HepG2 (cell line): ENCODE results near the gene EFNA2. TPM values are rescaled to one million over a fixed set of nuclear protein-coding genes. Genes with fewer than 3 reads are reported as not detected.

Experiments used
- AHR ChIP-seq: IDR thresholded peaks from 2 replicates; pipeline ENCODE4 v1.6.1; 2018; ENCODE audit warnings: missing genetic modification reagents, missing compliant biosample characterization
- ERF ChIP-seq: IDR thresholded peaks from 2 replicates; pipeline ENCODE4 v1.6.1; 2018; ENCODE audit warnings: missing biosample characterization, missing genetic modification reagents
- HNF4G ChIP-seq, 2 experiments: sonication (generic) in 1 of 2; formaldehyde crosslinking in 1 of 2; IDR thresholded peaks; 2 replicates each; pipeline versions ENCODE4 v1.4.0 to v1.6.1; 2011 to 2020; ENCODE audit warnings: borderline replicate concordance in 2 of 2, low read depth in 2 of 2, mild to moderate bottlenecking in 2 of 2, low read length in 1 of 2, missing genetic modification reagents in 1 of 2, moderate library complexity in 1 of 2
- POGZ ChIP-seq: sonication (generic); formaldehyde crosslinking; IDR thresholded peaks from 2 replicates; pipeline ENCODE4 v1.4.0; 2020; ENCODE audit warnings: mild to moderate bottlenecking, missing genetic modification reagents
- PTBP1 ChIP-seq: fragments of 200-400 bp; formaldehyde crosslinking; IDR thresholded peaks from 2 replicates; pipeline ENCODE4 v1.6.1; 2018; ENCODE audit warnings: low read length, low read depth; ENCODE audit not compliant: poor library complexity, severe bottlenecking
- RFX5 ChIP-seq: IDR thresholded peaks from 2 replicates; pipeline ENCODE4 v1.6.1; 2011; ENCODE audit warnings: low read depth, low read length, improper control_type of control experiment
- RXRA ChIP-seq: sonication (generic); formaldehyde crosslinking; IDR thresholded peaks from 2 replicates; pipeline ENCODE4 v1.5.1; 2020; ENCODE audit warnings: missing genetic modification reagents
- ZMYM3 ChIP-seq: sonication (generic); formaldehyde crosslinking; IDR thresholded peaks from 2 replicates; pipeline ENCODE4 v1.5.1; 2020; ENCODE audit warnings: mild to moderate bottlenecking, missing genetic modification reagents
- ZNF292 ChIP-seq: sonication (generic); formaldehyde crosslinking; IDR thresholded peaks from 2 replicates; pipeline ENCODE4 v1.8.1; 2022; ENCODE audit warnings: mild to moderate bottlenecking, low read depth, missing genetic modification reagents, borderline replicate concordance
- ZNF572 ChIP-seq: sonication (generic); formaldehyde crosslinking; IDR thresholded peaks from 2 replicates; pipeline ENCODE4 v1.5.1; 2020; ENCODE audit warnings: mild to moderate bottlenecking, missing genetic modification reagents
- ZNF672 ChIP-seq: sonication (generic); formaldehyde crosslinking; IDR thresholded peaks from 2 replicates; pipeline ENCODE4 v1.8.1; 2022; ENCODE audit warnings: missing genetic modification reagents
- ZNF7 ChIP-seq: IDR thresholded peaks from 2 replicates; pipeline ENCODE4 v1.6.1; 2016; ENCODE audit warnings: missing biosample characterization, missing genetic modification reagents
- ZSCAN22 ChIP-seq: sonication (generic); formaldehyde crosslinking; IDR thresholded peaks from 2 replicates; pipeline ENCODE4 v1.4.0; 2020; ENCODE audit warnings: mild to moderate bottlenecking, missing genetic modification reagents
- polyA plus RNA-seq, 8 experiments: library from polyadenylated mRNA; depleted of rRNA in 3 of 8; stranded (reverse) in 7 of 8; unstranded in 1 of 8; fragments of >200 nt; fragmentation: Illumina TruSeq in 4 of 8; extraction: Trizol in 4 of 8; gene quantifications; 2 replicates each; pipeline versions ENCODE4 v1.2.1 to v1.2.3, GENCODE V29; 2011 to 2016; ENCODE audit warnings: low read depth in 4 of 8, missing spikeins in 1 of 8, mixed read lengths in 1 of 8; ENCODE audit not compliant: insufficient read depth in 1 of 8
- total RNA-seq, 5 experiments: library from RNA; depleted of rRNA; stranded (reverse); fragments of >200 nt; fragmentation: Illumina TruSeq; extraction: Trizol; gene quantifications; 2 replicates each; pipeline ENCODE4 v1.2.3, GENCODE V29; 2016; ENCODE audit warnings: low read depth in 1 of 5
- TF ChIP-seq, protein P1 (sequence below): sonication (generic); formaldehyde crosslinking; IDR thresholded peaks from 2 replicates; pipeline ENCODE4 v1.4.0; 2020; ENCODE audit warnings: missing genetic modification reagents
- TF ChIP-seq, protein P2 (sequence below): sonication (generic); formaldehyde crosslinking; IDR thresholded peaks from 2 replicates; pipeline ENCODE4 v1.4.0; 2020; ENCODE audit warnings: missing genetic modification reagents, mild to moderate bottlenecking, borderline replicate concordance
- TF ChIP-seq, protein P3 (sequence below): sonication (generic); formaldehyde crosslinking; IDR thresholded peaks from 2 replicates; pipeline ENCODE4 v1.5.1; 2020; ENCODE audit warnings: missing genetic modification reagents, mild to moderate bottlenecking, borderline replicate concordance
- TF ChIP-seq, protein P4 (sequence below): sonication (generic); formaldehyde crosslinking; IDR thresholded peaks from 2 replicates; pipeline ENCODE4 v1.4.0; 2020; ENCODE audit warnings: missing genetic modification reagents, borderline replicate concordance

EFNA2 gene
- total and polyA plus RNA-seq, 2 of the 13 experiments (the other 11 are each of a cell fraction or from before 2014, with no cell fraction given) = 6.0 to 9.9 TPM

DNA sequence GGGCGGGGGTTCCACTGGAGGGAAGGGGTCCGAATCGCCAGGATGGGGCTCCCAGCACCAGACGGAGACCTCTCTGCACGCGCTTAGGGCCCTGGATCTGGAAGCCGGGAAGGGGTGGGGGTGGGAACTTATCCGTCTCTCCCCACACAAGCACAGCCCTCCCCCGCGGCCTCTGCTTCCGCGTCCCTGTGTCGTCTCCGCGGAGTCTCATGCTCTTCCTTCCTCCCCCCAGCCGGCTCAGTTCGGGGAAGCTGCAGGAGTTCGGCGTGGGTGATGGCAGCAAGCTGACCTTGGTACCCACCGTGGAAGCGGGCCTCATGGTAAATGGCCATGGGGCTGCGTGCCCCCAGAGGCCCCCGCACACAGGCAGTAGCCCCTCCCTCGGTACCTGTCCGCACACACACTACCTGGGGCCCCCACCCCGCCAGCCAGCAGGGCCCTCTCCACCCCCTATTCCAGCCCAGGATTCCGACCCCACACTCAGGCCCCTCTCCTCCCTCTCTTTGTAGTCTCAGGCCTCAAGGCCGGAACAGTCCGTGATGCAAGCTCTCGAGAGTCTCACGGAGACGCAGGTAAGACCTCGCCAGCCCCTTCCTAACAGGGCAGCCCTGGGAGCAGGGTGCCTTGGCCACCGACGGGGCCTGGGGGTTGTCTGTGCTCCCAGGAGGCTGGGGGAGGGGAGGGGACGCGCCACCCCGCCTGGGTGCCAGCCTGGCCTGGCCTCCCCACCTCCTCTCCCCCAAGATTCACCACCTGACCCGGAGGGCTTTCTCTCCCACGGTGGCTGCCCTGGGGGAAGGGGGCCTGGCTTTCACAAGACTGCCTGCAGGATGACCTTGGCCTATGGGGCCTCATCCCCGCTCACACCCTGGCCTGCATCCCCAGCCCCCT lies 34.1 kb upstream of the EFNA2 start (continued):
- no peak for TF ChIP-seq ZMYM3
- no peak for TF ChIP-seq ZNF292
- TF ChIP-seq ERF (CRISPR knock-in tag) = no peak
- 0 out of 2 replicates have a peak, but pooled peaks have one; percentile 22 for TF ChIP-seq AHR
- TF ChIP-seq, protein P1, sequence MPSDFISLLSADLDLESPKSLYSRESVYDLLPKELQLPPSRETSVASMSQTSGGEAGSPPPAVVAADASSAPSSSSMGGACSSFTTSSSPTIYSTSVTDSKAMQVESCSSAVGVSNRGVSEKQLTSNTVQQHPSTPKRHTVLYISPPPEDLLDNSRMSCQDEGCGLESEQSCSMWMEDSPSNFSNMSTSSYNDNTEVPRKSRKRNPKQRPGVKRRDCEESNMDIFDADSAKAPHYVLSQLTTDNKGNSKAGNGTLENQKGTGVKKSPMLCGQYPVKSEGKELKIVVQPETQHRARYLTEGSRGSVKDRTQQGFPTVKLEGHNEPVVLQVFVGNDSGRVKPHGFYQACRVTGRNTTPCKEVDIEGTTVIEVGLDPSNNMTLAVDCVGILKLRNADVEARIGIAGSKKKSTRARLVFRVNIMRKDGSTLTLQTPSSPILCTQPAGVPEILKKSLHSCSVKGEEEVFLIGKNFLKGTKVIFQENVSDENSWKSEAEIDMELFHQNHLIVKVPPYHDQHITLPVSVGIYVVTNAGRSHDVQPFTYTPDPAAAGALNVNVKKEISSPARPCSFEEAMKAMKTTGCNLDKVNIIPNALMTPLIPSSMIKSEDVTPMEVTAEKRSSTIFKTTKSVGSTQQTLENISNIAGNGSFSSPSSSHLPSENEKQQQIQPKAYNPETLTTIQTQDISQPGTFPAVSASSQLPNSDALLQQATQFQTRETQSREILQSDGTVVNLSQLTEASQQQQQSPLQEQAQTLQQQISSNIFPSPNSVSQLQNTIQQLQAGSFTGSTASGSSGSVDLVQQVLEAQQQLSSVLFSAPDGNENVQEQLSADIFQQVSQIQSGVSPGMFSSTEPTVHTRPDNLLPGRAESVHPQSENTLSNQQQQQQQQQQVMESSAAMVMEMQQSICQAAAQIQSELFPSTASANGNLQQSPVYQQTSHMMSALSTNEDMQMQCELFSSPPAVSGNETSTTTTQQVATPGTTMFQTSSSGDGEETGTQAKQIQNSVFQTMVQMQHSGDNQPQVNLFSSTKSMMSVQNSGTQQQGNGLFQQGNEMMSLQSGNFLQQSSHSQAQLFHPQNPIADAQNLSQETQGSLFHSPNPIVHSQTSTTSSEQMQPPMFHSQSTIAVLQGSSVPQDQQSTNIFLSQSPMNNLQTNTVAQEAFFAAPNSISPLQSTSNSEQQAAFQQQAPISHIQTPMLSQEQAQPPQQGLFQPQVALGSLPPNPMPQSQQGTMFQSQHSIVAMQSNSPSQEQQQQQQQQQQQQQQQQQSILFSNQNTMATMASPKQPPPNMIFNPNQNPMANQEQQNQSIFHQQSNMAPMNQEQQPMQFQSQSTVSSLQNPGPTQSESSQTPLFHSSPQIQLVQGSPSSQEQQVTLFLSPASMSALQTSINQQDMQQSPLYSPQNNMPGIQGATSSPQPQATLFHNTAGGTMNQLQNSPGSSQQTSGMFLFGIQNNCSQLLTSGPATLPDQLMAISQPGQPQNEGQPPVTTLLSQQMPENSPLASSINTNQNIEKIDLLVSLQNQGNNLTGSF (CRISPR knock-in tag) = 0 out of 2 replicates have a peak, but pooled peaks have one; percentile 29
- TF ChIP-seq RFX5 = no peak
- no peak for TF ChIP-seq PTBP1
- TF ChIP-seq, protein P2, sequence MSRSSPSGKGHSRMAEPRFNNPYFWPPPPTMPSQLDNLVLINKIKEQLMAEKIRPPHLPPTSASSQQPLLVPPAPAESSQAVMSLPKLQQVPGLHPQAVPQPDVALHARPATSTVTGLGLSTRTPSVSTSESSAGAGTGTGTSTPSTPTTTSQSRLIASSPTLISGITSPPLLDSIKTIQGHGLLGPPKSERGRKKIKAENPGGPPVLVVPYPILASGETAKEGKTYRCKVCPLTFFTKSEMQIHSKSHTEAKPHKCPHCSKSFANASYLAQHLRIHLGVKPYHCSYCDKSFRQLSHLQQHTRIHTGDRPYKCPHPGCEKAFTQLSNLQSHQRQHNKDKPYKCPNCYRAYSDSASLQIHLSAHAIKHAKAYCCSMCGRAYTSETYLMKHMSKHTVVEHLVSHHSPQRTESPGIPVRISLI = no peak
- TF ChIP-seq, protein P3, sequence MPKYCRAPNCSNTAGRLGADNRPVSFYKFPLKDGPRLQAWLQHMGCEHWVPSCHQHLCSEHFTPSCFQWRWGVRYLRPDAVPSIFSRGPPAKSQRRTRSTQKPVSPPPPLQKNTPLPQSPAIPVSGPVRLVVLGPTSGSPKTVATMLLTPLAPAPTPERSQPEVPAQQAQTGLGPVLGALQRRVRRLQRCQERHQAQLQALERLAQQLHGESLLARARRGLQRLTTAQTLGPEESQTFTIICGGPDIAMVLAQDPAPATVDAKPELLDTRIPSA (CRISPR knock-in tag) = no peak
- no peak for TF ChIP-seq POGZ (CRISPR knock-in tag)
- TF ChIP-seq, protein P4, sequence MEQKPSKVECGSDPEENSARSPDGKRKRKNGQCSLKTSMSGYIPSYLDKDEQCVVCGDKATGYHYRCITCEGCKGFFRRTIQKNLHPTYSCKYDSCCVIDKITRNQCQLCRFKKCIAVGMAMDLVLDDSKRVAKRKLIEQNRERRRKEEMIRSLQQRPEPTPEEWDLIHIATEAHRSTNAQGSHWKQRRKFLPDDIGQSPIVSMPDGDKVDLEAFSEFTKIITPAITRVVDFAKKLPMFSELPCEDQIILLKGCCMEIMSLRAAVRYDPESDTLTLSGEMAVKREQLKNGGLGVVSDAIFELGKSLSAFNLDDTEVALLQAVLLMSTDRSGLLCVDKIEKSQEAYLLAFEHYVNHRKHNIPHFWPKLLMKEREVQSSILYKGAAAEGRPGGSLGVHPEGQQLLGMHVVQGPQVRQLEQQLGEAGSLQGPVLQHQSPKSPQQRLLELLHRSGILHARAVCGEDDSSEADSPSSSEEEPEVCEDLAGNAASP (CRISPR knock-in tag) = peak; percentile 80; the same call in 1 of the 2 replicates
- TF ChIP-seq RXRA (CRISPR knock-in tag) = peak; percentile 70
- TF ChIP-seq ZNF672 (CRISPR knock-in tag) = no peak
- no peak for TF ChIP-seq ZNF572 (CRISPR knock-in tag)
- TF ChIP-seq ZNF7 (CRISPR knock-in tag) = no peak
- TF ChIP-seq ZSCAN22 (CRISPR knock-in tag) = no peak
- peak; percentile 44; the same call in 1 of the 2 replicates for TF ChIP-seq HNF4G (IDR thresholded peaks at IDR 0.05; ENCODE audit: borderline replicate concordance, low read depth, low read length)
- no peak for TF ChIP-seq HNF4G (CRISPR knock-in tag; IDR thresholded peaks at IDR 0.05; ENCODE audit: borderline replicate concordance, low read depth)
